SK-N-SH (cell line): ENCODE data around the gene CCL7. TPM values are rescaled to one million over a fixed set of nuclear protein-coding genes. Genes with fewer than 3 reads are reported as not detected.
A peak's percentile ranks its signal among the peaks of the same experiment; 100 is the strongest.

Experiments used
- CTCF ChIA-PET: fragments of 300-600, 350-600 bp; formaldehyde crosslinking; extraction: SDS; loops from one replicate; lab custom pipeline; 2021; lab: Yijun Ruan, JAX
- POLR2A ChIA-PET: fragments of 350-600 bp; sonication (Branson Sonifier 250); formaldehyde crosslinking; extraction: SDS; loops from one replicate; lab custom pipeline; 2020; ENCODE audit warnings: antibody characterized with exemption, inconsistent platforms; lab: Yijun Ruan, JAX
- DNase-seq: peaks from one replicate; pipeline ENCODE4 v3.0.0; 2012
- H2AFZ ChIP-seq: fragments of 200-600 bp; sonication (generic); 2 replicates; pipeline ENCODE4 v1.8.1; 2016; ENCODE audit warnings: antibody characterized with exemption, mild to moderate bottlenecking, low read depth
- H3F3A ChIP-seq: fragments of 200-600 bp; sonication (generic); replicated peaks from 2 replicates; pipeline ENCODE3; 2016; ENCODE audit warnings: antibody characterized with exemption, mild to moderate bottlenecking; ENCODE audit not compliant: insufficient read depth
- H3K27ac ChIP-seq, 2 experiments: fragments of 200-500 bp in 1 of 2; fragments of 200-600 bp in 1 of 2; sonication (Bioruptor generic) in 1 of 2; sonication (generic), shearing (Covaris generic) in 1 of 2; 2 replicates each; pipeline versions ENCODE4 v1.5.1 to v1.6.1; 2014 to 2016; ENCODE audit warnings: low read depth in 2 of 2, inconsistent platforms in 1 of 2, low read length in 1 of 2, mild to moderate bottlenecking in 1 of 2, mixed read lengths in 1 of 2
- H3K27me3 ChIP-seq: fragments of 200-600 bp; sonication (generic), shearing (Covaris generic); 2 replicates; pipeline ENCODE4 v1.6.1; 2016; ENCODE audit warnings: mixed run types; ENCODE audit not compliant: insufficient read depth
- H3K36me3 ChIP-seq, 2 experiments: fragments of 200-500 bp in 1 of 2; fragments of 200-600 bp in 1 of 2; sonication (Bioruptor generic) in 1 of 2; sonication (generic) in 1 of 2; replicated peaks in 1 of 2; 2 replicates each; pipeline versions ENCODE3 to v1.5.1; 2014 to 2016; ENCODE audit warnings: low read length in 1 of 2, mild to moderate bottlenecking in 1 of 2; ENCODE audit not compliant: insufficient read depth in 2 of 2, control insufficient read depth in 1 of 2
- H3K4me1 ChIP-seq, 2 experiments: fragments of 200-500 bp in 1 of 2; fragments of 200-600 bp in 1 of 2; sonication (Bioruptor generic) in 1 of 2; sonication (generic), shearing (Covaris generic) in 1 of 2; 2 replicates each; pipeline versions ENCODE4 v1.5.1 to v1.6.1; 2014 to 2016; ENCODE audit warnings: low read depth in 1 of 2, low read length in 1 of 2, mixed run types in 1 of 2; ENCODE audit not compliant: insufficient read depth in 2 of 2, control insufficient read depth in 1 of 2
- H3K4me2 ChIP-seq: fragments of 200-600 bp; sonication (generic), shearing (Covaris generic); 2 replicates; pipeline ENCODE4 v1.6.1; 2017; ENCODE audit warnings: mixed run types
- H3K4me3 ChIP-seq, 2 experiments: fragments of 200-500 bp in 1 of 2; fragments of 200-600 bp in 1 of 2; sonication (Bioruptor generic) in 1 of 2; sonication (generic), shearing (Covaris generic) in 1 of 2; 2 replicates each; pipeline versions ENCODE4 v1.5.1 to v1.8.1; 2014 to 2016; ENCODE audit warnings: low read depth in 2 of 2, inconsistent platforms in 1 of 2, low read length in 1 of 2, mild to moderate bottlenecking in 1 of 2, mixed read lengths in 1 of 2, moderate library complexity in 1 of 2
- H3K79me2 ChIP-seq: fragments of 200-600 bp; sonication (generic); 2 replicates; pipeline ENCODE4 v1.8.1; 2017; ENCODE audit warnings: mild to moderate bottlenecking; ENCODE audit not compliant: insufficient read depth
- H3K9ac ChIP-seq: fragments of 200-600 bp; sonication (generic); 2 replicates; pipeline ENCODE4 v1.6.1; 2017; ENCODE audit warnings: mixed run types
- H3K9me2 ChIP-seq: fragments of 200-600 bp; sonication (generic); 2 replicates; pipeline ENCODE4 v1.6.1; 2017; ENCODE audit warnings: mixed run types
- H3K9me3 ChIP-seq: fragments of 200-600 bp; sonication (generic); 2 replicates; pipeline ENCODE4 v1.6.1; 2017; ENCODE audit warnings: mixed run types, mild to moderate bottlenecking, moderate library complexity
- H4K20me1 ChIP-seq: fragments of 200-600 bp; sonication (generic); 2 replicates; pipeline ENCODE4 v1.6.1; 2017; ENCODE audit warnings: mild to moderate bottlenecking, mixed run types; ENCODE audit not compliant: insufficient read depth
- CHD2 ChIP-seq: fragments of 150-350 bp; IDR thresholded peaks from 2 replicates; pipeline ENCODE4 v1.6.1; 2018; ENCODE audit warnings: low read length; ENCODE audit not compliant: partially characterized antibody
- ELF1 ChIP-seq: IDR thresholded peaks from 2 replicates; pipeline ENCODE4 v1.4.0; 2012
- FOXM1 ChIP-seq: IDR thresholded peaks from 2 replicates; pipeline ENCODE4 v1.4.0; 2012; ENCODE audit warnings: low read depth, mild to moderate bottlenecking
- GABPA ChIP-seq: IDR thresholded peaks from 2 replicates; pipeline ENCODE4 v1.4.0; 2012; ENCODE audit warnings: low read depth, mild to moderate bottlenecking
- POLR2AphosphoS5 ChIP-seq: IDR thresholded peaks from 2 replicates; pipeline ENCODE4 v1.6.1; 2012; ENCODE audit warnings: low read depth, low read length
- RAD21 ChIP-seq: IDR thresholded peaks from 2 replicates; pipeline ENCODE4 v1.6.1; 2012; ENCODE audit warnings: mild to moderate bottlenecking, low read length
- SIN3A ChIP-seq: IDR thresholded peaks from 2 replicates; pipeline ENCODE4 v1.6.1; 2012; ENCODE audit warnings: low read depth, mild to moderate bottlenecking, low read length, moderate library complexity, borderline replicate concordance
- SMC3 ChIP-seq: IDR thresholded peaks from 2 replicates; pipeline ENCODE4 v1.6.1; 2012; ENCODE audit warnings: low read depth, low read length, improper control_type of control experiment
- TEAD4 ChIP-seq: IDR thresholded peaks from 2 replicates; pipeline ENCODE4 v1.4.0; 2012; ENCODE audit warnings: mild to moderate bottlenecking, borderline replicate concordance; ENCODE audit not compliant: insufficient read depth
- YY1 ChIP-seq: IDR thresholded peaks from 2 replicates; pipeline ENCODE4 v1.4.0; 2012; ENCODE audit warnings: low read depth, mild to moderate bottlenecking
- WGBS: methylation state at CpG from one replicate; pipeline ENCODE4 v1.1.6; 2017; ENCODE audit warnings: low lambda C conversion rate; 5-methylcytosine and 5-hydroxymethylcytosine counted together
- polyA plus RNA-seq, 3 experiments: library from polyadenylated mRNA; depleted of rRNA; stranded (reverse); fragments of >200 nt; gene quantifications; 2 replicates each; pipeline ENCODE4 v1.2.3, GENCODE V29; 2012
- TF ChIP-seq, protein P1 (sequence below): fragments of 200-600 bp; sonication (generic); IDR thresholded peaks from 2 replicates; pipeline ENCODE4 v1.6.1; 2017; ENCODE audit warnings: antibody characterized with exemption, mild to moderate bottlenecking, moderate library complexity
- TF ChIP-seq, protein P2 (sequence below): IDR thresholded peaks from 2 replicates; pipeline ENCODE4 v1.4.0; 2012; ENCODE audit warnings: low read depth, borderline replicate concordance
- TF ChIP-seq, protein P3 (sequence below): IDR thresholded peaks from 2 replicates; pipeline ENCODE4 v1.4.0; 2012; ENCODE audit warnings: low read depth

The CCL7 gene
- polyA plus RNA-seq, 1 of the 3 experiments (the other 2 are of a cell fraction): 0.72 TPM

DNA sequence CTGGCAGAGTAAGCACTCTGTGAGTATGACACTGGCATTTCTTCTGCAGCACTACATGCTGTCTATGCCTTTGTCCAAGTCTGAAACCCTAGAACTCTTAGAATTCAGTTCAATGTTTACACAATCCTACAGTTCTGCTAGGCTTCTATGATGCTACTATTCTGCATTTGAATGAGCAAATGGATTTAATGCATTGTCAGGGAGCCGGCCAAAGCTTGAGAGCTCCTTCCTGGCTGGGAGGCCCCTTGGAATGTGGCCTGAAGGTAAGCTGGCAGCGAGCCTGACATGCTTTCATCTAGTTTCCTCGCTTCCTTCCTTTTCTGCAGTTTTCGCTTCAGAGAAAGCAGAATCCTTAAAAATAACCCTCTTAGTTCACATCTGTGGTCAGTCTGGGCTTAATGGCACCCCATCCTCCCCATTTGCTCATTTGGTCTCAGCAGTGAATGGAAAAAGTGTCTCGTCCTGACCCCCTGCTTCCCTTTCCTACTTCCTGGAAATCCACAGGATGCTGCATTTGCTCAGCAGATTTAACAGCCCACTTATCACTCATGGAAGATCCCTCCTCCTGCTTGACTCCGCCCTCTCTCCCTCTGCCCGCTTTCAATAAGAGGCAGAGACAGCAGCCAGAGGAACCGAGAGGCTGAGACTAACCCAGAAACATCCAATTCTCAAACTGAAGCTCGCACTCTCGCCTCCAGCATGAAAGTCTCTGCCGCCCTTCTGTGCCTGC, 15.2 kb upstream of the CCL7 start, which contains the start of gene CCL2 (continued):
- TF ChIP-seq POLR2AphosphoS5 (peak; percentile 87), RAD21 (no peak), FOXM1 (no peak), TEAD4 (peak; percentile 55; the same call in 1 of the 2 replicates), ELF1 (peak; percentile 78), SMC3 (no peak), CHD2 (no peak), GABPA (peak; percentile 21; the same call in 1 of the 2 replicates)
- TF ChIP-seq, protein P1, sequence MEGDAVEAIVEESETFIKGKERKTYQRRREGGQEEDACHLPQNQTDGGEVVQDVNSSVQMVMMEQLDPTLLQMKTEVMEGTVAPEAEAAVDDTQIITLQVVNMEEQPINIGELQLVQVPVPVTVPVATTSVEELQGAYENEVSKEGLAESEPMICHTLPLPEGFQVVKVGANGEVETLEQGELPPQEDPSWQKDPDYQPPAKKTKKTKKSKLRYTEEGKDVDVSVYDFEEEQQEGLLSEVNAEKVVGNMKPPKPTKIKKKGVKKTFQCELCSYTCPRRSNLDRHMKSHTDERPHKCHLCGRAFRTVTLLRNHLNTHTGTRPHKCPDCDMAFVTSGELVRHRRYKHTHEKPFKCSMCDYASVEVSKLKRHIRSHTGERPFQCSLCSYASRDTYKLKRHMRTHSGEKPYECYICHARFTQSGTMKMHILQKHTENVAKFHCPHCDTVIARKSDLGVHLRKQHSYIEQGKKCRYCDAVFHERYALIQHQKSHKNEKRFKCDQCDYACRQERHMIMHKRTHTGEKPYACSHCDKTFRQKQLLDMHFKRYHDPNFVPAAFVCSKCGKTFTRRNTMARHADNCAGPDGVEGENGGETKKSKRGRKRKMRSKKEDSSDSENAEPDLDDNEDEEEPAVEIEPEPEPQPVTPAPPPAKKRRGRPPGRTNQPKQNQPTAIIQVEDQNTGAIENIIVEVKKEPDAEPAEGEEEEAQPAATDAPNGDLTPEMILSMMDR: no peak
- TF ChIP-seq, protein P2, sequence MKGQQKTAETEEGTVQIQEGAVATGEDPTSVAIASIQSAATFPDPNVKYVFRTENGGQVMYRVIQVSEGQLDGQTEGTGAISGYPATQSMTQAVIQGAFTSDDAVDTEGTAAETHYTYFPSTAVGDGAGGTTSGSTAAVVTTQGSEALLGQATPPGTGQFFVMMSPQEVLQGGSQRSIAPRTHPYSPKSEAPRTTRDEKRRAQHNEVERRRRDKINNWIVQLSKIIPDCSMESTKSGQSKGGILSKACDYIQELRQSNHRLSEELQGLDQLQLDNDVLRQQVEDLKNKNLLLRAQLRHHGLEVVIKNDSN: no peak
- TF ChIP-seq, protein P3, sequence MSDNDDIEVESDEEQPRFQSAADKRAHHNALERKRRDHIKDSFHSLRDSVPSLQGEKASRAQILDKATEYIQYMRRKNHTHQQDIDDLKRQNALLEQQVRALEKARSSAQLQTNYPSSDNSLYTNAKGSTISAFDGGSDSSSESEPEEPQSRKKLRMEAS: no peak; the same call in 1 of the 2 replicates

DNA sequence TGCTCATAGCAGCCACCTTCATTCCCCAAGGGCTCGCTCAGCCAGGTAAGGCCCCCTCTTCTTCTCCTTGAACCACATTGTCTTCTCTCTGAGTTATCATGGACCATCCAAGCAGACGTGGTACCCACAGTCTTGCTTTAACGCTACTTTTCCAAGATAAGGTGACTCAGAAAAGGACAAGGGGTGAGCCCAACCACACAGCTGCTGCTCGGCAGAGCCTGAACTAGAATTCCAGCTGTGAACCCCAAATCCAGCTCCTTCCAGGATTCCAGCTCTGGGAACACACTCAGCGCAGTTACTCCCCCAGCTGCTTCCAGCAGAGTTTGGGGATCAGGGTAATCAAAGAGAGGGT, 14.7 kb upstream of the CCL7 start:
- CTCF ChIA-PET: interaction anchor here (1.0 kb wide), 1 partner anchor 55 kb away, joined by 5 read pairs; no protein-coding TSS in a partner anchor
- H3F3A ChIP-seq: peaks cover 53% of the 10 kb centered on the region
- TF ChIP-seq YY1: no peak
- no peak for TF ChIP-seq SIN3A
- TF ChIP-seq, all 33 proteins: peak for 0
- Histone ChIP-seq H3K9me2 (no peaks in the 10 kb centered on the region), H3K9me3 (no peaks in the 10 kb centered on the region), H3K9ac (peak overlapping the region; percentile 81), H4K20me1 (no peaks in the 10 kb centered on the region), H3K4me1 (peaks cover 34 to 38% of the 10 kb centered on the region in 2 experiments), H3K4me3 (peak overlapping the region; percentile 53 to 67), H3K27ac (peak overlapping the region; percentile 68 to 98), H3K4me2 (peak overlapping the region; percentile 89), H3K36me3 (peaks cover 0 to 6% of the 10 kb centered on the region in 2 experiments), H2AFZ (peak overlapping the region; percentile 49; the same call in 1 of the 2 replicates), H3K27me3 (no peaks in the 10 kb centered on the region), H3K79me2 (peaks cover 8% of the 10 kb centered on the region; the same call in 1 of the 2 replicates)
- WGBS: 20% methylated on average over 5 of the region's 5 CpGs
- no peak for DNase-seq
- POLR2A ChIA-PET: no interaction called here
